WTC11 (cell line): ENCODE measurements around the gene REST. TPM values are rescaled to one million over a fixed set of nuclear protein-coding genes. Genes with fewer than 3 reads are reported as not detected.
A peak's percentile ranks its signal among the peaks of the same experiment; 100 is the strongest.

ENCODE experiments used
- ATAC-seq: fragments of 200-7000 bp; cut with Tn5 transposase; 2 replicates; pipeline ENCODE4 v1.10.0; 2021; ENCODE audit warnings: mild to moderate bottlenecking, moderate library complexity
- CTCF ChIA-PET: fragments of 300-600 bp; sonication (Branson Sonifier 250); formaldehyde crosslinking; loops from one replicate; lab custom pipeline; 2021; ENCODE audit warnings: antibody characterized with exemption; lab: Charles Lee
- POLR2A ChIA-PET: fragments of 350-600 bp; sonication (Branson Sonifier 250); formaldehyde crosslinking; loops from one replicate; lab custom pipeline; 2021; ENCODE audit warnings: antibody characterized with exemption; lab: Charles Lee
- DNase-seq: peaks from one replicate; pipeline ENCODE4 v3.0.0; 2021; ENCODE audit warnings: low spot score
- H3K27ac Mint-ChIP-seq: 2 replicates; pipeline ENCODE4 v1.8.0; 2021; ENCODE audit warnings: mixed read lengths
- H3K27me3 Mint-ChIP-seq: 2 replicates; pipeline ENCODE4 v1.8.0; 2021; ENCODE audit warnings: low read depth, mild to moderate bottlenecking, moderate library complexity, mixed read lengths
- H3K36me3 Mint-ChIP-seq: 2 replicates; pipeline ENCODE4 v1.8.0; 2021; ENCODE audit warnings: mixed read lengths
- H3K4me1 Mint-ChIP-seq: 2 replicates; pipeline ENCODE4 v1.8.0; 2022; ENCODE audit warnings: mixed read lengths
- H3K4me3 Mint-ChIP-seq: 2 replicates; pipeline ENCODE4 v1.8.0; 2021; ENCODE audit warnings: mild to moderate bottlenecking, moderate library complexity, mixed read lengths
- H3K9me3 Mint-ChIP-seq: 2 replicates; pipeline ENCODE4 v1.8.0; 2021; ENCODE audit warnings: mixed read lengths
- CREM ChIP-seq: sonication (generic); formaldehyde crosslinking; IDR thresholded peaks from 2 replicates; pipeline ENCODE4 v1.8.1; 2022; ENCODE audit warnings: mild to moderate bottlenecking, missing genetic modification reagents, moderate library complexity
- EMX1 ChIP-seq: fragments of 250-450 bp; sonication (Bioruptor Pico); IDR thresholded peaks from 2 replicates; pipeline ENCODE4 v1.8.0; 2021; ENCODE audit warnings: mild to moderate bottlenecking
- ETV6 ChIP-seq: sonication (generic); formaldehyde crosslinking; IDR thresholded peaks from 2 replicates; pipeline ENCODE4 v1.8.1; 2022; ENCODE audit warnings: mild to moderate bottlenecking, missing genetic modification reagents
- FOXP1 ChIP-seq: sonication (generic); formaldehyde crosslinking; IDR thresholded peaks from 2 replicates; pipeline ENCODE4 v1.8.0; 2022; ENCODE audit warnings: missing genetic modification reagents, mild to moderate bottlenecking, moderate library complexity, borderline replicate concordance
- GABPB1 ChIP-seq: sonication (generic); formaldehyde crosslinking; IDR thresholded peaks from 2 replicates; pipeline ENCODE4 v1.8.1; 2023; ENCODE audit warnings: mild to moderate bottlenecking, missing genetic modification reagents
- IRF2 ChIP-seq: sonication (generic); formaldehyde crosslinking; IDR thresholded peaks from 2 replicates; pipeline ENCODE4 v1.8.0; 2022; ENCODE audit warnings: low read depth, missing genetic modification reagents, borderline replicate concordance
- JAZF1 ChIP-seq: fragments of 250-450 bp; sonication (Bioruptor Pico); IDR thresholded peaks from 2 replicates; pipeline ENCODE4 v1.9.0; 2021; ENCODE audit warnings: moderate library complexity, mild to moderate bottlenecking, inconsistent platforms
- NR2C2 ChIP-seq: sonication (generic); formaldehyde crosslinking; IDR thresholded peaks from 2 replicates; pipeline ENCODE4 v1.8.0; 2022; ENCODE audit warnings: mild to moderate bottlenecking, missing genetic modification reagents
- PRRX2 ChIP-seq: fragments of 250-450 bp; sonication (Bioruptor Pico); IDR thresholded peaks from 2 replicates; pipeline ENCODE4 v1.8.0; 2021; ENCODE audit warnings: mild to moderate bottlenecking
- SP1 ChIP-seq: sonication (generic); formaldehyde crosslinking; conservative IDR thresholded peaks from 2 replicates; pipeline ENCODE4 v1.8.1; 2022; ENCODE audit warnings: missing genetic modification reagents
- TP53 ChIP-seq: sonication (generic); formaldehyde crosslinking; IDR thresholded peaks from 2 replicates; pipeline ENCODE4 v1.8.1; 2023; ENCODE audit warnings: mild to moderate bottlenecking, missing genetic modification reagents
- ZNF121 ChIP-seq: sonication (generic); formaldehyde crosslinking; IDR thresholded peaks from 2 replicates; pipeline ENCODE4 v1.8.0; 2023; ENCODE audit warnings: missing genetic modification reagents
- ZNF219 ChIP-seq: sonication (generic); formaldehyde crosslinking; IDR thresholded peaks from 2 replicates; pipeline ENCODE4 v1.8.0; 2023; ENCODE audit warnings: missing genetic modification reagents, mild to moderate bottlenecking, borderline replicate concordance
- ZNF232 ChIP-seq: sonication (generic); formaldehyde crosslinking; IDR thresholded peaks from 2 replicates; pipeline ENCODE4 v1.8.0; 2022; ENCODE audit warnings: mild to moderate bottlenecking, missing genetic modification reagents
- ZNF423 ChIP-seq: fragments of 250-450 bp; sonication (Bioruptor Pico); IDR thresholded peaks from 2 replicates; pipeline ENCODE4 v2.1.2; 2022; ENCODE audit warnings: mild to moderate bottlenecking, moderate library complexity
- ZNF671 ChIP-seq: fragments of 250-450 bp; sonication (Bioruptor Pico); IDR thresholded peaks from 2 replicates; pipeline ENCODE4 v1.8.0; 2021; ENCODE audit warnings: mild to moderate bottlenecking
- total RNA-seq: library from RNA; stranded (reverse); gene quantifications from 3 replicates; pipeline ENCODE4 v1.2.3, GENCODE V29; 2021
- TF ChIP-seq, protein P1 (sequence below): sonication (generic); formaldehyde crosslinking; IDR thresholded peaks from 2 replicates; pipeline ENCODE4 v1.8.1; 2022; ENCODE audit warnings: mild to moderate bottlenecking, moderate library complexity, missing genetic modification reagents
- TF ChIP-seq, protein P2 (sequence below): sonication (generic); formaldehyde crosslinking; conservative IDR thresholded peaks from 2 replicates; pipeline ENCODE4 v1.8.1; 2023; ENCODE audit warnings: mild to moderate bottlenecking, low read depth, missing genetic modification reagents, moderate library complexity
- TF ChIP-seq, protein P3 (sequence below): sonication (generic); formaldehyde crosslinking; IDR thresholded peaks from 2 replicates; pipeline ENCODE4 v1.8.0; 2023; ENCODE audit warnings: missing genetic modification reagents
- TF ChIP-seq, protein P4 (sequence below): fragments of 250-450 bp; sonication (Bioruptor Pico); IDR thresholded peaks from 2 replicates; pipeline ENCODE4 v1.9.0; 2021; ENCODE audit warnings: mild to moderate bottlenecking
- TF ChIP-seq, protein P5 (sequence below): sonication (generic); formaldehyde crosslinking; IDR thresholded peaks from 2 replicates; pipeline ENCODE4 v1.8.1; 2022; ENCODE audit warnings: mild to moderate bottlenecking, missing genetic modification reagents, moderate library complexity, borderline replicate concordance
- TF ChIP-seq, protein P6 (sequence below): fragments of 250-450 bp; sonication (Bioruptor Pico); IDR thresholded peaks from 2 replicates; pipeline ENCODE4 v2.1.2; 2022; ENCODE audit warnings: mild to moderate bottlenecking, moderate library complexity
- TF ChIP-seq, protein P7 (sequence below): sonication (generic); formaldehyde crosslinking; IDR thresholded peaks from 2 replicates; pipeline ENCODE4 v1.8.1; 2022; ENCODE audit warnings: low read depth, mild to moderate bottlenecking, moderate library complexity, missing genetic modification reagents, borderline replicate concordance
- TF ChIP-seq, protein P8 (sequence below): sonication (generic); formaldehyde crosslinking; IDR thresholded peaks from 2 replicates; pipeline ENCODE4 v1.8.0; 2022; ENCODE audit warnings: mild to moderate bottlenecking, missing genetic modification reagents
- TF ChIP-seq, protein P9 (sequence below): sonication (generic); formaldehyde crosslinking; IDR thresholded peaks from 2 replicates; pipeline ENCODE4 v1.8.1; 2023; ENCODE audit warnings: mild to moderate bottlenecking, missing genetic modification reagents, moderate library complexity

Gene REST
- total RNA-seq, 1 experiment from 2014 or later: 75.1 TPM

DNA sequence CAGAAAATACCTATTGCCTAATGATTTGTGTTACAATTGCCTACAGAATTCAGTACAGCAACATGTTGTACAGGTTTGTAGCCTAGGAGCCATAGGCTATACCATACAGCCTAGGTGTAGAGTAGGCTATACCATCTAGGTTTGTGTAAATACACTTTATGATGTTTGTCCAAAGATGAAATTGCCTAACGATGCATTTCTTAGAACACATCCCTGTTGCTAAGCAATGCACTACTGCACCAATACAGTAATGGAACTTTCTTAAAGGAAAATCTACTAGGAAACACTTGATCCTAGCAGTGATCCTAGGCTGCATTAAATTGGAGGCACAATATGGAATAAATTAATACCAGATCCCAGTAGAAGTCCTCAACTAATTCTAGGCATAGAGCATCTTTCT lies 51.4 kb downstream of the REST start:
- Mint-ChIP-seq H3K4me1 (no peaks in the 10 kb centered on the region), H3K36me3 (peaks cover 13% of the 10 kb centered on the region), H3K9me3 (no peaks in the 10 kb centered on the region), H3K27me3 (no peaks in the 10 kb centered on the region), H3K27ac (no peak overlapping the region), H3K4me3 (no peak overlapping the region)
- DNase-seq (no peak), ATAC-seq (no peak)
- TF ChIP-seq ZNF423 (CRISPR knock-in tag) (no peak), PRRX2 (no peak), ZNF232 (CRISPR knock-in tag) (no peak), IRF2 (CRISPR knock-in tag) (no peak), NR2C2 (no peak), CREM (CRISPR knock-in tag) (no peak), JAZF1 (CRISPR knock-in tag) (no peak), ZNF219 (CRISPR knock-in tag) (no peak), ETV6 (CRISPR knock-in tag) (no peak), ZNF671 (no peak), FOXP1 (no peak), TP53 (no peak), SP1 (CRISPR knock-in tag) (no peak), GABPB1 (CRISPR knock-in tag) (no peak)
- TF ChIP-seq, protein P1, sequence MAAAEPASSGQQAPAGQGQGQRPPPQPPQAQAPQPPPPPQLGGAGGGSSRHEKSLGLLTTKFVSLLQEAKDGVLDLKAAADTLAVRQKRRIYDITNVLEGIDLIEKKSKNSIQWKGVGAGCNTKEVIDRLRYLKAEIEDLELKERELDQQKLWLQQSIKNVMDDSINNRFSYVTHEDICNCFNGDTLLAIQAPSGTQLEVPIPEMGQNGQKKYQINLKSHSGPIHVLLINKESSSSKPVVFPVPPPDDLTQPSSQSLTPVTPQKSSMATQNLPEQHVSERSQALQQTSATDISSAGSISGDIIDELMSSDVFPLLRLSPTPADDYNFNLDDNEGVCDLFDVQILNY (CRISPR knock-in tag): no peak
- TF ChIP-seq, protein P2, sequence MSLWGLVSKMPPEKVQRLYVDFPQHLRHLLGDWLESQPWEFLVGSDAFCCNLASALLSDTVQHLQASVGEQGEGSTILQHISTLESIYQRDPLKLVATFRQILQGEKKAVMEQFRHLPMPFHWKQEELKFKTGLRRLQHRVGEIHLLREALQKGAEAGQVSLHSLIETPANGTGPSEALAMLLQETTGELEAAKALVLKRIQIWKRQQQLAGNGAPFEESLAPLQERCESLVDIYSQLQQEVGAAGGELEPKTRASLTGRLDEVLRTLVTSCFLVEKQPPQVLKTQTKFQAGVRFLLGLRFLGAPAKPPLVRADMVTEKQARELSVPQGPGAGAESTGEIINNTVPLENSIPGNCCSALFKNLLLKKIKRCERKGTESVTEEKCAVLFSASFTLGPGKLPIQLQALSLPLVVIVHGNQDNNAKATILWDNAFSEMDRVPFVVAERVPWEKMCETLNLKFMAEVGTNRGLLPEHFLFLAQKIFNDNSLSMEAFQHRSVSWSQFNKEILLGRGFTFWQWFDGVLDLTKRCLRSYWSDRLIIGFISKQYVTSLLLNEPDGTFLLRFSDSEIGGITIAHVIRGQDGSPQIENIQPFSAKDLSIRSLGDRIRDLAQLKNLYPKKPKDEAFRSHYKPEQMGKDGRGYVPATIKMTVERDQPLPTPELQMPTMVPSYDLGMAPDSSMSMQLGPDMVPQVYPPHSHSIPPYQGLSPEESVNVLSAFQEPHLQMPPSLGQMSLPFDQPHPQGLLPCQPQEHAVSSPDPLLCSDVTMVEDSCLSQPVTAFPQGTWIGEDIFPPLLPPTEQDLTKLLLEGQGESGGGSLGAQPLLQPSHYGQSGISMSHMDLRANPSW (CRISPR knock-in tag): no peak
- TF ChIP-seq, protein P3, sequence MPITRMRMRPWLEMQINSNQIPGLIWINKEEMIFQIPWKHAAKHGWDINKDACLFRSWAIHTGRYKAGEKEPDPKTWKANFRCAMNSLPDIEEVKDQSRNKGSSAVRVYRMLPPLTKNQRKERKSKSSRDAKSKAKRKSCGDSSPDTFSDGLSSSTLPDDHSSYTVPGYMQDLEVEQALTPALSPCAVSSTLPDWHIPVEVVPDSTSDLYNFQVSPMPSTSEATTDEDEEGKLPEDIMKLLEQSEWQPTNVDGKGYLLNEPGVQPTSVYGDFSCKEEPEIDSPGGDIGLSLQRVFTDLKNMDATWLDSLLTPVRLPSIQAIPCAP (CRISPR knock-in tag): no peak
- TF ChIP-seq, protein P4, sequence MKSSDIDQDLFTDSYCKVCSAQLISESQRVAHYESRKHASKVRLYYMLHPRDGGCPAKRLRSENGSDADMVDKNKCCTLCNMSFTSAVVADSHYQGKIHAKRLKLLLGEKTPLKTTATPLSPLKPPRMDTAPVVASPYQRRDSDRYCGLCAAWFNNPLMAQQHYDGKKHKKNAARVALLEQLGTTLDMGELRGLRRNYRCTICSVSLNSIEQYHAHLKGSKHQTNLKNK (CRISPR knock-in tag): no peak
- TF ChIP-seq, protein P5, sequence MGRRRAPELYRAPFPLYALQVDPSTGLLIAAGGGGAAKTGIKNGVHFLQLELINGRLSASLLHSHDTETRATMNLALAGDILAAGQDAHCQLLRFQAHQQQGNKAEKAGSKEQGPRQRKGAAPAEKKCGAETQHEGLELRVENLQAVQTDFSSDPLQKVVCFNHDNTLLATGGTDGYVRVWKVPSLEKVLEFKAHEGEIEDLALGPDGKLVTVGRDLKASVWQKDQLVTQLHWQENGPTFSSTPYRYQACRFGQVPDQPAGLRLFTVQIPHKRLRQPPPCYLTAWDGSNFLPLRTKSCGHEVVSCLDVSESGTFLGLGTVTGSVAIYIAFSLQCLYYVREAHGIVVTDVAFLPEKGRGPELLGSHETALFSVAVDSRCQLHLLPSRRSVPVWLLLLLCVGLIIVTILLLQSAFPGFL (CRISPR knock-in tag): no peak
- TF ChIP-seq, protein P6, sequence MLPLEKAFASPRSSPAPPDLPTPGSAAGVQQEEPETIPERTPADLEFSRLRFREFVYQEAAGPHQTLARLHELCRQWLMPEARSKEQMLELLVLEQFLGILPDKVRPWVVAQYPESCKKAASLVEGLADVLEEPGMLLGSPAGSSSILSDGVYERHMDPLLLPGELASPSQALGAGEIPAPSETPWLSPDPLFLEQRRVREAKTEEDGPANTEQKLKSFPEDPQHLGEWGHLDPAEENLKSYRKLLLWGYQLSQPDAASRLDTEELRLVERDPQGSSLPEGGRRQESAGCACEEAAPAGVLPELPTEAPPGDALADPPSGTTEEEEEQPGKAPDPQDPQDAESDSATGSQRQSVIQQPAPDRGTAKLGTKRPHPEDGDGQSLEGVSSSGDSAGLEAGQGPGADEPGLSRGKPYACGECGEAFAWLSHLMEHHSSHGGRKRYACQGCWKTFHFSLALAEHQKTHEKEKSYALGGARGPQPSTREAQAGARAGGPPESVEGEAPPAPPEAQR: no peak
- CTCF ChIA-PET: interaction anchor here (0.6 to 2.9 kb wide), 3 partner anchors 10 to 19 kb away, joined by 3 to 18 read pairs (median 4); partner anchors contain the start of genes NOA1 and POLR2B
- POLR2A ChIA-PET: no interaction called here

DNA sequence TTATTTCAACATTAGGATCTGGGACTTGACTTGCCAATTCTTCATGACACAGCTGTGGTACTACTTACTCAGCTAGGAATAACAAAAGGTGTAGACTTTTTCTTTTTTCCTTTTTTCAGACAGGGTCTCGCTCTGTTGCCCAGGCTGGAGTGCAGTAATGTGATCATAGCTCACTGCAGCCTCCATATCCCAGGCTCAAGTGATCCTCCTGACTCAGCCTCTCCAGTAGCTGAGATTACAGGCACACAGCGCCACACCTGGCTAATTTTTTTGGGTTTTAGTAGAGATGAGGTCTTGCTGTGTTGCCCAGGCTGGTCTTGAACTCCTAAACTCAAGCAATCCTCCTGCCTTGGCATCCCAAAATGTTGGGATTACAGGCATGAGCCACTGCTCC lies 53.4 kb downstream of the REST start:
- H3K27ac Mint-ChIP-seq: no peak overlapping the region
- no peak overlapping the region for H3K4me3 Mint-ChIP-seq
- TF ChIP-seq ZNF121 (CRISPR knock-in tag) (peak; percentile 85), EMX1 (CRISPR knock-in tag) (no peak)
- TF ChIP-seq, protein P7, sequence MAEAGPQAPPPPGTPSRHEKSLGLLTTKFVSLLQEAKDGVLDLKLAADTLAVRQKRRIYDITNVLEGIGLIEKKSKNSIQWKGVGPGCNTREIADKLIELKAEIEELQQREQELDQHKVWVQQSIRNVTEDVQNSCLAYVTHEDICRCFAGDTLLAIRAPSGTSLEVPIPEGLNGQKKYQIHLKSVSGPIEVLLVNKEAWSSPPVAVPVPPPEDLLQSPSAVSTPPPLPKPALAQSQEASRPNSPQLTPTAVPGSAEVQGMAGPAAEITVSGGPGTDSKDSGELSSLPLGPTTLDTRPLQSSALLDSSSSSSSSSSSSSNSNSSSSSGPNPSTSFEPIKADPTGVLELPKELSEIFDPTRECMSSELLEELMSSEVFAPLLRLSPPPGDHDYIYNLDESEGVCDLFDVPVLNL (CRISPR knock-in tag): no peak
- TF ChIP-seq, protein P6: no peak
- TF ChIP-seq, protein P8, sequence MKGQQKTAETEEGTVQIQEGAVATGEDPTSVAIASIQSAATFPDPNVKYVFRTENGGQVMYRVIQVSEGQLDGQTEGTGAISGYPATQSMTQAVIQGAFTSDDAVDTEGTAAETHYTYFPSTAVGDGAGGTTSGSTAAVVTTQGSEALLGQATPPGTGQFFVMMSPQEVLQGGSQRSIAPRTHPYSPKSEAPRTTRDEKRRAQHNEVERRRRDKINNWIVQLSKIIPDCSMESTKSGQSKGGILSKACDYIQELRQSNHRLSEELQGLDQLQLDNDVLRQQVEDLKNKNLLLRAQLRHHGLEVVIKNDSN (CRISPR knock-in tag): no peak
- TF ChIP-seq, protein P9, sequence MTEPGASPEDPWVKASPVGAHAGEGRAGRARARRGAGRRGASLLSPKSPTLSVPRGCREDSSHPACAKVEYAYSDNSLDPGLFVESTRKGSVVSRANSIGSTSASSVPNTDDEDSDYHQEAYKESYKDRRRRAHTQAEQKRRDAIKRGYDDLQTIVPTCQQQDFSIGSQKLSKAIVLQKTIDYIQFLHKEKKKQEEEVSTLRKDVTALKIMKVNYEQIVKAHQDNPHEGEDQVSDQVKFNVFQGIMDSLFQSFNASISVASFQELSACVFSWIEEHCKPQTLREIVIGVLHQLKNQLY (CRISPR knock-in tag): no peak
- ATAC-seq (no peak), DNase-seq (no peak)
- no peaks in the 10 kb centered on the region for H3K4me1 Mint-ChIP-seq
- peaks cover 28% of the 10 kb centered on the region for H3K36me3 Mint-ChIP-seq
- ChIA-PET POLR2A (no interaction called here), CTCF (interaction anchor here (0.9 to 2.9 kb wide), 7 partner anchors 13 to 139 kb away, joined by 3 to 18 read pairs (median 4); partner anchors contain the start of genes NOA1, POLR2B and SPINK2)
- no peaks in the 10 kb centered on the region for H3K27me3 Mint-ChIP-seq
- no peaks in the 10 kb centered on the region for H3K9me3 Mint-ChIP-seq
